ENCODE data around the gene HIVEP3. TPM values are rescaled to one million over a fixed set of nuclear protein-coding genes. Genes with fewer than 3 reads are reported as not detected.

Gene HIVEP3
- total RNA-seq, 1 experiment from 2014 or later = 0.17 TPM

- DNase-seq (ENCODE audit: extremely low read depth, low read depth) = no peak
Measured at GRCh38 chr1:41875487-41875886, 43.2 kb downstream of the HIVEP3 start.

DNA sequence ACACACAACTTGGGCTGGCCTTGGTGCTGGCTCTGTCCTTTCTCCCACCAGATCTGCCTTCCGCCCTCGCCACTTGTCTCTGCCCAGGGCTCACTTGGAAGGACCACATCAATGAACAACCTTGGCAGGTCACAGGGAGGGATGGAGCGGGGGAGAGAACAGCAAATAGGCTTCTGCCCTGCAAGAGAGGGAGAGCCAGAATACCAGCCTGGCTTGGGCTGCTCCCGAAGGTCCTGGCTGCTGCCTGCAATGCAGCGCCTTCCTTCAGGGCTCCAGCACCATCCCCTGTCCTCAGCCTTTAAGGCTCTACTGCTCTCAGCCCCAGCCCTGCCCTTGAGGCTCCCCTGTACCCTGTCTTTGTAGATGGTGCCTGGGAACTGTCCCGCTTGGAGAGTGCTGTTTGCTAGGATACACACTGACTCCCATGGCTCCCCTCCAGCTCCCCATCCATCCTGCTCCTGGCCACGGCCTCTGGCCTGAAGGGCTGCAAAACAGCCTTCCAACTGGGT, 43.8 kb downstream of the HIVEP3 start:
- DNase-seq (ENCODE audit: extremely low read depth, low read depth) = no peak

- DNase-seq (ENCODE audit: extremely low read depth, low read depth) = no peak
Measured at GRCh38 chr1:41874151-41874719, 44.5 kb downstream of the HIVEP3 start.

DNA sequence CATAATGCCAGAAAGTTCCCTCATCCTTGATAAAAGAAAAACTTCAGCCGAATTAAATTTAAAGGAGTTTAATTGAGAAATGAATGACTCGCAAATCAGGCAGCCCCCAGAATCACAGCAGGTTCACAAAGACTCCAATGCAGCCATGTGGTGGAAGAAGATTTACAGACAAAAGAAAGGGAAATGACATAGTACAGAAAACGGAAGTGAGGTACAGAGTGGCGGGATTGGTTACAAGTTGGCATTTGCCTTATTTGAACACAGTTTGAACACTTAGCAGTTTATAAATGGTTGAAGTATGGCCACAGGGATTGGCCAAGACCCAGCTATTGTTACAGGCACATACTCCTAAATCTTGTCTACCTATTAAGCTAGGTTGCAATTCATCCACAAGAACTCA, 46.6 kb downstream of the HIVEP3 start:
- DNase-seq (ENCODE audit: extremely low read depth, low read depth) = no peak

DNA sequence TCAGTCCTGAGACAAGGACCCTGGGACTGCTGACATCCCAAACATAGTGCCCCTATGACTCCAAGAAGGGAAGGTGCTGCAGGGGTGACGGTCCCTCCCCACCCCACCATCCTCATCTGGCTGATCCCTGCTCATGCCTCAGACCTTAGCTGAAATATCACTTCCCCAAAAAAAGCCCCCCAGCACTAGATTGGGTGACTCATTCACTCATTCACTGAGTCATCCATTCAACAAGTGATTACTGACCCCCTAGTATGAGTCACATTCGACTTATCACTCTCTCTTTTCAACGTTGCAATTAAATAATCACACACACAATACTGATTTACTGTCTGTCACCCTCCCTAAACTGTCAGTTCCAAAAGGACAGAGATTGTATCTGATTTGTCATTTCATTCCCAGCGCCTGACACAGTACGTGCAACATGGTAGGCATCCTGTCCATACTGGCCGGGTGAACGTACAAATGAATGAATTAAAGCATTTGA, 48.6 kb downstream of the HIVEP3 start:
- no peak for DNase-seq (ENCODE audit: extremely low read depth, low read depth)

DNA sequence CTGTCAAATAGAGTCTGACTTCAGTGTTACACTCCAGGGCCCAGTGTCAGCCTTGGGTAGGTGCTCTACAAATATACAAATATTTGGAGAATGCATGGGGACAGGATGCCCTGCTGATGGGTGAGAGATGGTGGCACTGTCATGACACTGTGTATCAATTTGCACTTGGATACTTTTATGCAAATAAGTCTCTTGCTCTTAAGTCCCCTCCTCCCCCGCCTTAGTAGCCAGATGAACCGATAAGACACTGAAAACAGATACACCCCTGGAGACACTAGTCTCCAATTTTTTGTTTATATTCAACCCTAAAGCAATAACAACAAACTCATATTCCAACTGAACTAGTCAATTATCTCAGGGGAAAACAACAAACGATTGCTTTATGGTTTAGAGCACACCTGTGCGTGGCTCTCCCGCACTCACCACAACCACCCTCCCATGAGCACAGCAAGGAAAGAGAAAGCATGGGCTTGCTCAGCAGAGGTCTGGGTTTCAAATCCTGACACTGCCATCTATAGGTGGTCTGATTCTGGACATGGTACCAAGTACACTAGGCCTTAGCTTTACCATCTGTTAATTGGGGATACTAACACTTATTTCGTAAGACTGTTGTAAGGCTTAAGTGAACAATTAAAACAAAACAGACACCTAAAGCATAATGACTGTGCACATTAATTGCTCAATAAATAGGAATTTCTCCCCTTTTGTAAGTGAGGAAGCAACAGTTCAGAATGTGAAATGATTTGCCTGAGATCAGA, 50.3 kb downstream of the HIVEP3 start:
- no peak for DNase-seq (ENCODE audit: extremely low read depth, low read depth)

DNA sequence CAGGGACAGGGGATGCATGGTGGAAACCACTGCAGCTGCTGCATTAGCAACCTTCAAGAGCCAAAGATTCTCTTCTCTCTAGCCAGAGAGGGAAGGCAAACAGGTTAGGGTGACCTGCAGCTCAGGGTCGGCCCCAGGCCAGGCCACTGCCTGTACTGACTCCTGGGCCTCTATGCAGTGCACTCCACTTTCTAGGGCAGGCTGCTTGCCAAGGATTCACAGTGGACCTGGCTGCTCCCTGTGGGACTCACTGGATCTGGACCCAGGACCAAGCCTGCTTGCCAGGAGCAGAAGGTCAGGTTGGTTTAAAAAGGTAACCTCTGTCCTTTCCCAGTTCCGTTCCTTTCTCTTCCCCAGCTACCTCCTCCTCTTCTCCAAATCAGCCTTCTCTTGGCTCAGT, 52.4 kb downstream of the HIVEP3 start:
- DNase-seq (ENCODE audit: extremely low read depth, low read depth) = no peak

DNA sequence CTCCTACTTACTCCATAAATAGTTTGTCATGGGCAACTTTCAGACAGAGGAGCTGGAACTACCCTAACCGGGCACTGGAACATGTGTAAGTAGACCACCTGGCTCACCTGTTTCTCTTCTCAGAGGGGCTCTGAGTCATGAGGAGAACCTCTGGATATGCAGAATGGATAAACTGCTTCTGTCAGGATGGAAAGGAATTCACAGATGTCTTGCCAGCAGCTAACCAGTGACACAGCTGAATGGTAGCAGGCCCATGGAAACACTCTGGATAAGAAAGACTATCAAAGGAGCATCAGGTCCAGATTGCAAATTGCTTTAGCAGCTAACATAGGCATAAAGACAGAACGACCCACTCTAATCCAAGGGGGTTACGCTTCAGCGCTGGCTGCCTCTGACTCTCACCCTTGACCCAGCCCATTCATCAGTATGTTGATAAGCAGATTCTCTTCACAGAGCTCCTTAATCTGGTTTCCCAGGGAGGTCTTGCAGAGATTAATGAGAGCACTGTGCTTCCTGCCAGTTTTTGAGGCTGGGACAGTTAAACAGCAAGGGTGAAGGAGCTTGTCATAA, 54.2 kb downstream of the HIVEP3 start:
- no peak for DNase-seq (ENCODE audit: extremely low read depth, low read depth)

DNA sequence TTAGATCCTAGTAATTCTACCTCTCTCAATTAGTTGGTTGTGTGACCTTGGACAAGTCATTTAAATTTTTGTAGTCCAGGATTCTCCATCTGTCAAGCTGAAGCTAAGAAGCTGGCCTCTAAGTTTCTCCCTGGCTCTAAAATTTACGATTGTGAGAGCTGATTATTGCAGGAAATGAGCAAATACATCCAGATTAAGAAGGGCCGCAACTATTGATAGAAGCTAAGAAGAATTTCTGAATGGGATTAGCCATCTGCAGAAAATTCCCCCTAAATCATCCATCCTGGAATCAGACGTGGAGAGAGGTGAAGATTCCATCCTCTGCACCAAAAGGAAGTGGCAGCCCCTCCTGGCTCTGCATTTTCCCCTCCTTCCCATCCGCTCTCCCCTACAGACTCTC, 55.0 kb downstream of the HIVEP3 start:
- DNase-seq (ENCODE audit: extremely low read depth, low read depth) = no peak

- DNase-seq (ENCODE audit: extremely low read depth, low read depth) = peak; percentile 65
Measured at GRCh38 chr1:41862384-41863221, 56.1 kb downstream of the HIVEP3 start.

DNA sequence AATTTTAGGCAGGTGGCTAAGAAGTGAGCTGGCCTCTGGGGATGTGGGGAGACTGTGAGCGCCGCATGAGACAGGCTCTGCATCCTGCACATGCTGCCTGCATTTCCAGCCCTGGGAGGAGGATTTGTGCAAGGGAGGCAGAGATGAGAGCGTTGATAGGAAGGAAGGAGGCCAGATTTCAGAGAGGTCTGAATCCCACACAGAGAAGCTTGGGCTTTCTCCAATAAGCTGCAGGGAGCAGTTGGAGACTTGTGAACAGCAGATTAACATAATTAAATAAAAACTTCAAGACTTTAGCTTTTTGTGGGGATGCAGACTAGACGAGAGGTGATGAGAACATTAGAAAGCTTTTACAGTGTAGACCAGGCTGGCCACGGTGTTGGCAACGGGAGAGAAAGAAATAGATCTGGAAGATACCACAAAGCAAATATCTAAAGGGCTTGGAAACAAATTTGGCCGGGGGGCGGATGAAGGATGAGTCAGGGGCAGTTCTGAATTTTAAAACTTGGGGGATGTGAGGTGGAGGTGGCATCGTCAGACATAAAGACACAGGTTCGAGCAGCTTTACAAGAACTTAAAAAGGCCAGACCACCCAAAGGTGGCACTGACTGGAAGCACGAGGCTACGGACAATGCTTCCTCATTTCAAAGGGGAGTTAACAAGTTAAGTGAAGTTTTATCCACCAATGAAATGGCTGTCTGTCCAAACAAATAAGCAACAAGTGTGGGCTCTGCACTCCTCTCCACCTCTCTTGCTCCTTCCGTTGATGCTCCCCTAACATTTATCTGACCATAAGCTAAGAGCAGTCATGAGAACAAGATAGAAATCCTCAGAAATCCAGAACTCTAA, 57.0 kb downstream of the HIVEP3 start:
- DNase-seq (ENCODE audit: extremely low read depth, low read depth) = no peak

DNA sequence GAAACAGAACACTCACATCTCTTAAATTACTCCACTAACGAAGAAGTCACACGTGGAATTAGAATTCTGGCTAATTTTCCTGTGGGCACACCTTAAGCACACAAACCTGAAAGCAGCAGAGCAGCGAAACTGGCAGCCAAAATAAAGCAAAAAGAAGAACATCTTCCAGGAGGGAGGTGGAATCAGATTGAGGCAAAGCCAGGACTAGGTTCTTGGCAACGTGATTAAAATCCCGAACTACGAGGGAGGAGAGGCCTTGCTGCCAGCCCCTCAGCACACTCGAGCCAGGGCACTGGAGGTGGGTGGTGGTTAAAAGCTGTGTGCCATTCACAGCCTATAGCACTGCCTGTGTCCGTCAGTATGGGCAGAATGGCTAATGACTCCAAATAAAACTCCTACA, 58.0 kb downstream of the HIVEP3 start:
- no peak for DNase-seq (ENCODE audit: extremely low read depth, low read depth)

- no peak for DNase-seq (ENCODE audit: extremely low read depth, low read depth)
Measured at GRCh38 chr1:41860214-41860613, 58.5 kb downstream of the HIVEP3 start.

- DNase-seq (ENCODE audit: extremely low read depth, low read depth) = no peak
Measured at GRCh38 chr1:41859686-41860085, 59.0 kb downstream of the HIVEP3 start.

GRCh38 chr1:41856944-41857285, 61.8 kb downstream of the HIVEP3 start:
- DNase-seq (ENCODE audit: extremely low read depth, low read depth) = no peak

DNA sequence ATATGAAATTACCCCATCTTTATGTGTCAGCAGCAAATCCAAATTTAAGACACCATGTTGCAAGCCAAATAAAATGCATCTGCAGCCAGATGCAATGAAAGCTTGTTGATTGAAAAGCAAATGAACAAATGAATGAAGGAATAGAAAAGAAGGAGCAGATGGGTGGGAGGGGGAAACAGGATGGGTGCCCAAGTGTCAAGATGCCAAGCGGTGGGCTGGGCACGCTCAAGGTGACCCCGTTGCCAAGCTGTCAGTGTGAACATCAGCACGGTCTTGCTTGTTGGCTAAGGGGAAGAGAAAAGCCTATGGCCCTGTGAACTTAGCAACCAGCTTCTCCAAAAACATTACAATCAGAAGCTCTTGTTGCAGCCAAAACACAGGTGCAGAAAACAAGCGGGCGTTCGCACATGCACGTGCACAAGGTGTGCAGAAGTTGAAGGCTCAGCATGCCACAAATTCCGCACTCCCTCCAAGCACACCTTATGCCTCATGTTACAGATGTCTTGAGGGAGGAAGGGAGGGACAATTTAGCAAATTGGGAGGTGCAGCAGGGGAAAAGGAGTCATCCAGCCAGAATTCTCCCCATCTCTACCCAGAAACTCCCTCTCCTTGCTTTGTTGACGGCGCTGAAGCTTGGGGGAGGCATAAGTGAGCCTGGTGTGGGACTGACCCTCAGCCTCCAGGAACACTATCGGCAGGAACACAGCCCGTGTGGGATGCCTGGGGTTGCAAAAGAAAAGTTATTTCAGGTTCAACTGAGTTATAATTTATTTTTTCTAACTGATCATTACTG, 62.4 kb downstream of the HIVEP3 start:
- DNase-seq (ENCODE audit: extremely low read depth, low read depth) = no peak

GRCh38 chr1:41855713-41856112, 63.0 kb downstream of the HIVEP3 start:
- no peak for DNase-seq (ENCODE audit: extremely low read depth, low read depth)

- DNase-seq (ENCODE audit: extremely low read depth, low read depth) = no peak
Measured at GRCh38 chr1:41853907-41854306, 64.8 kb downstream of the HIVEP3 start.

DNA sequence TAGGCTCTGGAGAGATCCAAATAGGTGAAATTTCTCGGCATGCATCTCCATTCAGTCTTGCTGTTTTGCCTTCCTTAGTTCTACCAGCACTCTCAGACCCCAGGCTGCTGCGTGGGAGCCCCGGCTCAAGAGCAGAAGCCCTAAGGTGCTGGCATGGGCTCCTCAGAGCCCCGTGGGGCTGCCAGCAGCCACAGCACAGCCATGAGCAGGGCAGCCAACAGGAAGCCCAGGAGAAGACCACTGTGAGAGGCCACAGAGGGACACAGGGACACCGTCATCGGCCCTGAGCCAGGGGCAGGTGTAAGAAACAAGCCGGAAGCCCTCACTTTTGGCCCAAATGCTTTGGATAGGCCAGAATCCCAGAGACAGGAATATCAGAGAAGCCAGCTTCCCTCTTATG, 66.6 kb downstream of the HIVEP3 start:
- DNase-seq (ENCODE audit: extremely low read depth, low read depth) = no peak

Measured in NCI-H460 (cell line).